Endothelial cell of hepatic sinusoid (primary cell): ENCODE results near the gene ITIH3.

ENCODE experiments used
- in situ Hi-C: cut with HindIII; loops from 2 replicates; pipeline ENCODE4 v1.10.0; 2017; ENCODE audit warnings: low sequenced_read_pairs

Gene ITIH3

GRCh38 chr3:52777959-52778805 is 16.4 kb upstream of the ITIH3 start:
- in situ Hi-C loops = no loop called here

- in situ Hi-C loops = no loop called here
These were observed 15.4 kb upstream of the ITIH3 start for GRCh38 chr3:52779011-52779836.

- in situ Hi-C loops = loop anchor here (5.0 kb wide), 1 partner anchor 57 kb away; the partner anchor contains the start of gene MUSTN1
These were observed 14.6 kb upstream of the ITIH3 start for GRCh38 chr3:52779837-52780585.

- in situ Hi-C loops = loop anchor here (5.0 kb wide), 1 partner anchor 56 kb away; the partner anchor contains the start of gene MUSTN1
These were observed 12.9 kb upstream of the ITIH3 start for GRCh38 chr3:52781741-52782140.

GRCh38 chr3:52782412-52783210 is 12.0 kb upstream of the ITIH3 start:
- in situ Hi-C loops = loop anchor here (5.0 kb wide), 1 partner anchor 55 kb away; the partner anchor contains the start of gene MUSTN1

- in situ Hi-C loops = loop anchor here (5.0 kb wide), 1 partner anchor 54 kb away; the partner anchor contains the start of gene MUSTN1
These were observed 11.4 kb upstream of the ITIH3 start for GRCh38 chr3:52783211-52783555.

GRCh38 chr3:52784021-52784621 is 10.5 kb upstream of the ITIH3 start:
- in situ Hi-C loops = loop anchor here (5.0 kb wide), 1 partner anchor 53 kb away; the partner anchor contains the start of gene MUSTN1

GRCh38 chr3:52784931-52785590 is 9.5 kb upstream of the ITIH3 start:
- in situ Hi-C loops = loop anchor here (5.0 kb wide), 1 partner anchor 52 kb away; the partner anchor contains the start of gene MUSTN1

GRCh38 chr3:52786330-52787215 is 8.0 kb upstream of the ITIH3 start:
- in situ Hi-C loops = no loop called here

- in situ Hi-C loops = no loop called here
These were observed 7.3 kb upstream of the ITIH3 start for GRCh38 chr3:52787246-52787645.

- in situ Hi-C loops = no loop called here
These were observed 6.6 kb upstream of the ITIH3 start for GRCh38 chr3:52787672-52788625.

GRCh38 chr3:52788890-52789745 is 5.5 kb upstream of the ITIH3 start:
- in situ Hi-C loops = no loop called here

GRCh38 chr3:52789746-52790040 is 4.9 kb upstream of the ITIH3 start:
- in situ Hi-C loops = no loop called here

GRCh38 chr3:52790337-52790736 is 4.3 kb upstream of the ITIH3 start:
- in situ Hi-C loops = no loop called here

- in situ Hi-C loops = no loop called here
These were observed 3.9 kb upstream of the ITIH3 start for GRCh38 chr3:52790741-52791140.

GRCh38 chr3:52791366-52791765 is 3.2 kb upstream of the ITIH3 start:
- in situ Hi-C loops = no loop called here
